PC-3 (cell line): ENCODE results near the gene TTC33. TPM values are rescaled to one million over a fixed set of nuclear protein-coding genes. Genes with fewer than 3 reads are reported as not detected.

Source experiments
- ATAC-seq: fragments of 200-7000 bp; cut with Tn5 transposase; 2 replicates; pipeline ENCODE4 v1.9.1; 2020; ENCODE audit warnings: mild to moderate bottlenecking, moderate library complexity
- BruUV-seq: library from RNA; stranded (reverse); fragments of 400-500 nt; replicated peaks from 2 replicates; lab custom pipeline; 2021; lab: Mats Ljungman, UMichigan
- CTCF ChIA-PET: fragments of 300-600 bp; sonication (Branson Sonifier 250); formaldehyde crosslinking; loops from one replicate; lab custom pipeline; 2022; ENCODE audit warnings: antibody characterized with exemption; lab: Charles Lee
- POLR2A ChIA-PET: fragments of 300-600 bp; sonication (Branson Sonifier 250); formaldehyde crosslinking; loops from one replicate; lab custom pipeline; 2022; ENCODE audit warnings: antibody characterized with exemption; ENCODE audit not compliant: unreplicated experiment; lab: Charles Lee
- DNase-seq: peaks from one replicate; pipeline ENCODE4 v3.0.0-alpha.2; 2015
- H2AFZ ChIP-seq: fragments of 300-600 bp; sonication (generic); 2 replicates; pipeline ENCODE4 v1.6.0; 2016; ENCODE audit warnings: antibody characterized with exemption, low read length
- H3F3A ChIP-seq: fragments of 300-600 bp; sonication (generic); one replicate; pipeline ENCODE4 v1.6.0; 2017; ENCODE audit warnings: antibody characterized with exemption, low read length, control low read depth, mild to moderate bottlenecking; ENCODE audit not compliant: unreplicated experiment
- H3K27ac ChIP-seq: fragments of 300-600 bp; sonication (generic); 2 replicates; pipeline ENCODE4 v1.5.1; 2016; ENCODE audit warnings: mild to moderate bottlenecking, low read length
- H3K27me3 ChIP-seq: fragments of 300-600 bp; sonication (generic); 2 replicates; pipeline ENCODE4 v1.6.1; 2016; ENCODE audit warnings: low read length, mixed read lengths
- H3K36me3 ChIP-seq: fragments of 300-600 bp; sonication (generic); 2 replicates; pipeline ENCODE4 v1.6.1; 2016; ENCODE audit warnings: low read depth, mixed run types, low read length, mixed read lengths
- H3K4me1 ChIP-seq: fragments of 300-600 bp; sonication (generic); 2 replicates; pipeline ENCODE4 v1.5.1; 2016; ENCODE audit warnings: low read length; ENCODE audit not compliant: insufficient read depth
- H3K4me2 ChIP-seq: fragments of 300-600 bp; sonication (generic); 2 replicates; pipeline ENCODE4 v1.6.0; 2016; ENCODE audit warnings: low read length
- H3K4me3 ChIP-seq: fragments of 300-600 bp; sonication (generic); 2 replicates; pipeline ENCODE4 v1.5.1; 2016; ENCODE audit warnings: mild to moderate bottlenecking, low read length, mixed read lengths
- H3K79me2 ChIP-seq: fragments of 300-600 bp; sonication (generic); 2 replicates; pipeline ENCODE4 v1.6.1; 2017; ENCODE audit warnings: low read length, mixed read lengths
- H3K9ac ChIP-seq: fragments of 300-600 bp; sonication (generic); 2 replicates; pipeline ENCODE4 v1.6.0; 2016; ENCODE audit warnings: mild to moderate bottlenecking, low read length
- H3K9me2 ChIP-seq: fragments of 300-600 bp; sonication (generic); replicated peaks from 2 replicates; pipeline ENCODE4 v1.6.1; 2016; ENCODE audit warnings: mixed run types, low read length, mixed read lengths
- H3K9me3 ChIP-seq: fragments of 300-600 bp; sonication (generic); 2 replicates; pipeline ENCODE4 v1.6.1; 2016; ENCODE audit warnings: low read length, mixed read lengths
- H4K20me1 ChIP-seq: fragments of 300-600 bp; sonication (generic); 2 replicates; pipeline ENCODE4 v1.6.1; 2016; ENCODE audit warnings: low read length, mixed read lengths
- CTCF ChIP-seq: fragments of 300-600 bp; sonication (generic); conservative IDR thresholded peaks from 2 replicates; pipeline ENCODE4 v1.5.1; 2017; ENCODE audit warnings: antibody characterized with exemption, low read depth, mild to moderate bottlenecking, low read length
- EZH2 ChIP-seq: fragments of 300-600 bp; sonication (generic); IDR thresholded peaks from one replicate; pipeline ENCODE4 v1.6.1; 2017; ENCODE audit warnings: antibody characterized with exemption, mild to moderate bottlenecking, low read length; ENCODE audit not compliant: unreplicated experiment
- EZH2phosphoT487 ChIP-seq: fragments of 300-600 bp; sonication (generic); IDR thresholded peaks from 2 replicates; pipeline ENCODE4 v1.6.1; 2018; ENCODE audit warnings: mild to moderate bottlenecking, antibody characterized with exemption, low read length, borderline replicate concordance
- intact Hi-C: fragments of 100-400 bp; cut with micrococcal nuclease; formaldehyde crosslinking; loops from 2 replicates; pipeline ENCODE4 v1.9.0; 2023
- total RNA-seq: library from RNA; depleted of rRNA; stranded (reverse); fragments of >200 nt; gene quantifications from 2 replicates; pipeline ENCODE4 v1.2.3, GENCODE V29; 2014

Gene TTC33
- total RNA-seq, 1 experiment from 2014 or later = 9.0 TPM

- POLR2A ChIA-PET = no interaction called here
- no peak for ATAC-seq
- no peaks in the 10 kb centered on the region for H3F3A ChIP-seq
Measured at GRCh38 chr5:40655138-40655537, 100.6 kb downstream of the TTC33 start.

GRCh38 chr5:40654377-40654991 is 101.3 kb downstream of the TTC33 start:
- ATAC-seq (no peak), DNase-seq (no peak)
- H2AFZ ChIP-seq = no peak overlapping the region
- no peaks in the 10 kb centered on the region for H3K9me3 ChIP-seq
- no peaks in the 10 kb centered on the region; the same call in 1 of the 2 replicates for H3K4me1 ChIP-seq
- CTCF ChIA-PET = interaction anchor here (0.7 kb wide), 1 partner anchor 17 kb away, joined by 3 read pairs; no protein-coding TSS in a partner anchor
- no peaks in the 10 kb centered on the region for H3K36me3 ChIP-seq
- intact Hi-C loops = no loop called here
- no peak overlapping the region for H3K4me3 ChIP-seq
- H3K27me3 ChIP-seq = no peaks in the 10 kb centered on the region
- H3K4me2 ChIP-seq = no peak overlapping the region
- TF ChIP-seq EZH2phosphoT487 (no peak), EZH2 (no peak), CTCF (no peak)
- no peaks in the 10 kb centered on the region for H3F3A ChIP-seq
- no peaks in the 10 kb centered on the region for H4K20me1 ChIP-seq
- H3K79me2 ChIP-seq = no peaks in the 10 kb centered on the region
- H3K9ac ChIP-seq = no peak overlapping the region
- POLR2A ChIA-PET = no interaction called here
- H3K27ac ChIP-seq = no peak overlapping the region
- no TSS peak for BruUV-seq
- no peaks in the 10 kb centered on the region for H3K9me2 ChIP-seq

More at GRCh38 chr5:40655138-40655537, 100.6 kb downstream of the TTC33 start:
- H3K27me3 ChIP-seq = no peaks in the 10 kb centered on the region
- H4K20me1 ChIP-seq = no peaks in the 10 kb centered on the region
- no peaks in the 10 kb centered on the region for H3K79me2 ChIP-seq
- TF ChIP-seq EZH2phosphoT487 = no peak
- TF ChIP-seq EZH2 = no peak
- no peak for TF ChIP-seq CTCF
- no peaks in the 10 kb centered on the region for H3K9me2 ChIP-seq
- no peak overlapping the region for H3K4me3 ChIP-seq
- no peak for DNase-seq
- H3K4me1 ChIP-seq = no peaks in the 10 kb centered on the region; the same call in 1 of the 2 replicates
- no peak overlapping the region for H3K27ac ChIP-seq
- CTCF ChIA-PET = no interaction called here
- intact Hi-C loops = no loop called here
- no peak overlapping the region for H3K9ac ChIP-seq
- no peak overlapping the region for H2AFZ ChIP-seq
- no TSS peak for BruUV-seq
- no peaks in the 10 kb centered on the region for H3K36me3 ChIP-seq
- no peaks in the 10 kb centered on the region for H3K9me3 ChIP-seq
- H3K4me2 ChIP-seq = no peak overlapping the region
